ENCODE data around the gene ADD3.

DNA sequence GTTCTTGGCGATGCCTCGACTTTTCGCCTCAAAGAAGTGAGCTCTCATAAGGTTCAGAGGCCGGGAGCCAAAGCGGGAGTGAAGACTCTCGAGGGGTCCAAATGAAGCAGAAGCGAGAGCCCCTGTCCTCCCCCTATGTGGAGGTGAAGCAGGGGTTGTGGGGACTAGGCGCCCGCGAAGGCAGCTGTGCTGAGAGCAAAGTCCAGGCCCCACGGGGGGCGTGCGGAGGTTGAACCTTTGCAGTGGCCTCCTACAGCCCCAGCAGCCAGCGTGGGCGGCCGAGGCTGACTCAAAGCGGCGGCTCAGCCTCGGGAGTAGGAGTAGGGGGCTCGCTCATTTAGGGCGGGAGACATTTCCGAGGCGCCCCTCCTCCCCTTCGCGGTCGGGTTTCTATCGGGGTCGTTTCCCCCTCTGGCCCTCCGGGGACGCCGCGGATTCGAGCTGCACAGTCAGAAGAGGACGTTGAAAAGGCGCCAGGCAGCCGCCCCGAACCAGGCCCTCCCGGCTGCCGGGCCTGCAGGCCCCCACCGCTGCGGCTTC is 553 bp upstream of the ADD3 start:
- no peak for TF ChIP-seq EZH2 (IDR thresholded peaks at IDR 0.05; ENCODE audit: borderline replicate concordance)
- TF ChIP-seq, protein P1, sequence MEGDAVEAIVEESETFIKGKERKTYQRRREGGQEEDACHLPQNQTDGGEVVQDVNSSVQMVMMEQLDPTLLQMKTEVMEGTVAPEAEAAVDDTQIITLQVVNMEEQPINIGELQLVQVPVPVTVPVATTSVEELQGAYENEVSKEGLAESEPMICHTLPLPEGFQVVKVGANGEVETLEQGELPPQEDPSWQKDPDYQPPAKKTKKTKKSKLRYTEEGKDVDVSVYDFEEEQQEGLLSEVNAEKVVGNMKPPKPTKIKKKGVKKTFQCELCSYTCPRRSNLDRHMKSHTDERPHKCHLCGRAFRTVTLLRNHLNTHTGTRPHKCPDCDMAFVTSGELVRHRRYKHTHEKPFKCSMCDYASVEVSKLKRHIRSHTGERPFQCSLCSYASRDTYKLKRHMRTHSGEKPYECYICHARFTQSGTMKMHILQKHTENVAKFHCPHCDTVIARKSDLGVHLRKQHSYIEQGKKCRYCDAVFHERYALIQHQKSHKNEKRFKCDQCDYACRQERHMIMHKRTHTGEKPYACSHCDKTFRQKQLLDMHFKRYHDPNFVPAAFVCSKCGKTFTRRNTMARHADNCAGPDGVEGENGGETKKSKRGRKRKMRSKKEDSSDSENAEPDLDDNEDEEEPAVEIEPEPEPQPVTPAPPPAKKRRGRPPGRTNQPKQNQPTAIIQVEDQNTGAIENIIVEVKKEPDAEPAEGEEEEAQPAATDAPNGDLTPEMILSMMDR (IDR thresholded peaks at IDR 0.05; ENCODE audit: poor library complexity): no peak

Data from hepatocyte (in vitro differentiated cells).